Measurements from ENCODE around the gene CKAP4.

Gene CKAP4

DNA sequence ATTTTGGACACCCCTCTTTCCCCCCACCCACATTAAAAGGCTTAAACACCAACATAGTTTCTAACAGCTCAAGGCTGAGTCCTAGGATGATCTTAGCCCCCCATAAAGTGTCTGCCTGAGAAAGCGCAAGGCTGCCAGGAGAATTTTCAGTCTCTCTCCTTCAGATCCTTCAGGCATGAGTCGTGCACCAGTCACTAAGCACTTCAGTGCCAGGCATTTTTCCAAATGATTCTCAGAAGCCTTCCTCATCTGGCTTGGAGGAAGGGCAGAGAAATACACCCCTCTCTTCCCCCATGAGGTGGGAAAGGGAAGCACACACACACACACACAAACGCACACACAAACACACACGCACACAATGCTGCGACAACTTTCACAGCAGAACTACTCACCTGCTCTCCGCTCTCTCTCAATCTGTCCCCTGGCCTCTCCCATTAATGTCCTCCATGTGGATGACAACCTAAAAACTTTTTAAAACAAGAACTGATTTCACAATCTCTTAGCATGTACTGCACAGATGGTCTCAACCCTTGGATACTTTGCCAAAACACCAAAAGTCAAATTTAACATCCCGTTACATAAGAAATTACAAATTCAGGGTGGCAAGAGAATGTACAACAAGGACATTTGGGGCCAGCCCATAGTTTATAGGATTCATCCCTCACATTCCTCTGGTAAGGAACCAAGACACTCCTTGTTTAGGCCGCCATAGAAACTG, 49.8 kb downstream of the CKAP4 start:
- DNase-seq (ENCODE audit: low spot score): no peak

DNA sequence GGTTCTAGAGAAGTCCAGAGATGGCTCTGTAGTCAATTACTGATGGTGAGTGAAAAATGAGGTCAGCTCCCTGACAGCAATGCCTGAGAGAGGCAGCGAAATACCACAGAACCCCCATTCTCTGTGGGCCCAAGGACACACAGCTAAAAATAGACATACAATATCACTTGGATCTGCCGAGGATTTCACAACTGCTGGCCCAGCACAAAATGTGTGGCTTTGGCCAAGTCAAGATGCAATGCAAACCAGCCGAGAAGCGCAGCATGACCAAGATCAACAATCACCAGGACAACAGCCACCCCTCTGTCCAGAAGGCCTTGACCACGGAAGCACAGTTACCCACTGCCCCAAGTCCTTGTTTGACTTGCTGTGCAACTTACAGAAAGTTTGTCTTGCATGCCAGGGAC, 52.2 kb downstream of the CKAP4 start:
- DNase-seq (ENCODE audit: low spot score): peak; percentile 10

DNA sequence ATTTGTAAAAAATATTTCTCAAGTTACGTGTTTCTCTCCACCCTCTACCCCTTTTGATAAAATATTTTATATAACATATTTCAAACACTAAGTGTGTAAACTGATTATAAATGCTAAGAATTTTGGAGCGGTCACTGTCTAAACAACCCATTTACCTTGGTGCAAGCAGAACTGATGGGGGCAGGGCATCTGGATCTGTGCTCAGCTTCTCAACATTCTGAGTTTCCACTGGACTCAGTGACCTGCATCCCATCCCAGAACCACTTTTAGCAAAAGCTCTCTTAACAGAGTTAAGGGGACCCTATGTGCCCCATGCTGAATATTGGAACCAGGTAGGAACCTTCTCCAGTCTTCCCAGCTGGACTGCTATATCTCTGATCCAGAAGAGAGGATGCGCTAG, 53.5 kb downstream of the CKAP4 start:
- DNase-seq (ENCODE audit: low spot score): no peak

DNA sequence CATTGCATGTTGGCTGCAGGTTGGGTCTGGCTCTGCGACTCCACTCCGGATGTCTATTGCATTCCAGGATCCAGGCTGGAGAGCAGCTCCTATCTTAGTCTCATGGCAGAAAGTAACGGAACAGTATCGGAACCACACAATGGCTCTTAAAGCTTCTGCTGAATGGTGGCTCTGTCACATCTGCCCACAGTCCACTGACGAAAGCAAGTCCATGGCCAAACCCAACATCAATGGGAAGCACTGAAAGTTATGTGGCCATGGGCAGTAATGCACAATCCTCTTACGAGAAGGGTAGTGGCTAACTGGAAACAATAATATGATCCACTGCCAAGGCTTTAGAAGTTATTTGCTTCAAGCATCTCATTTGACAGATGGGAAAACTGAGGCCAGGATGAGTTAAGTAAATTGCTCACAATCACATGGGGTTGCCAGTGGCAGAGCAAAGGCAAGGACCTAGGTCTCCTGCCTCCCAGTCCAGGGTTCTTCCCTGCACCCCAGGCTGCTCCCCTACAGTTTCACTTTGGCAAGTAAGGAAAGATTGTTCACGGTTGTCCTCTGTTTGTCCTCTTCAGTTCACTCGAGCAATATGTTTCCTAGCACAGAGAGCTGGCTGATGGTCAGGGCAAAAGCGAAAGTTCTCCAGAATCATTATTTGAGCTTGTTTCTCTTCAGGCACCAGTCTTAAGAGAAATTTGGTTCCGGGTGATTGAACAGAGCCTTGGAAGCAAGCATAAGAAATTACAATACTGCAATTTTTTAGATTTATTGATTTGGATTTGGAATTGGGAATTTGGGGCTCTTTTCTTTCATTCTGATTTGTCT, 54.2 kb downstream of the CKAP4 start:
- no peak for DNase-seq (ENCODE audit: low spot score)

DNA sequence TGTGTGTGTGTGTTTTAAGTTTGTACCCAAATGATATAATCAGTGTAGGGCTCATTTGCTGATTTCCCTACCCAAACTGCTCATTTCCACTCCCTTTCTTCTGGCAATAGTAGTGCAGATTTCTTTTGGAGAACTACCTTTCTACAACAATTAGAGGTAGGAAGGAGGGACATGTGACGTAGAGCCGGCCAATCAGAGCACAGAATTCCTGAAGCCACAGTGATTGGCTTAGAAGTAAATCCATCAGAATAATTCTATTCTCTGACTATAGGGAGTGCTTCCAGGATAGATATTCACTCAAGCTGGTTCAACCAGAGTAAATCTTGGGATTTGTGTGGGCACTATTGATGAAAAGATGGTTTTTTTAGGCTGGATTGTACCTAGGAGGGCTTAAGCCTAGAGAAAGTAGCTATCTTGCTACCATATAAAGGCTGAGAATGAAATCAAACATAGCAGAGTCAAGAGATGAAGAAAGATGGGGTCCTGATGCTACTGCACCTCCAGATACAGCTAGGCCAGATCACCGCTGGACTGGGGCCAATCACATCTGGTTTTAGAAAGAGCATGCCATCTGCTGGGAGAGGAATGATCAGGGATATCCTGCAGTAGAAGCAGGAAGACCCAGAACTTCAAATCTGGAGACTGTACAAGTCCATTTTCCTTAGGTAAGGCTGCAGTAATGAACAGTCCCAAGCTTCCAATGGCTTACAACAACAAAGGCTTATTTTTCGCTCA, 55.0 kb downstream of the CKAP4 start:
- no peak for DNase-seq (ENCODE audit: low spot score)

DNA sequence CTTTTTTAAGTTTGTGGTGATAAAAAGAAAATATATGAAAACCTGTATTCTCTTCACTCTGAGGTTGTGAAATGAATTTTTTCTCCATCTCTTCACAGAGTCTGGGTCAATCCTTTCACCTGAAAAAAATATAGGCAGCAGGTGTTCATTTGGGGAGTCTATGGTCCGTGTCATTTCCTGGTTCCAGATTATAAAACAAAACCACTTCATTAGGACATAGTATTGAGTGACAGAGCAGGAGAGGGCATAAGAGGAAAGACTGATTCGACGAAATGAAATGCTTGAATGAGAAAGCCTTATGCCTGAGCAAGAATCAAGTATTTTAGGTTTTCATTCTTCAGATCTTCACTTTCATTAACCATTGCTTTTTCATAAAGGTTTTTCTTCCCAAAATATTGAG, 57.2 kb downstream of the CKAP4 start:
- no peak for DNase-seq (ENCODE audit: low spot score)

DNA sequence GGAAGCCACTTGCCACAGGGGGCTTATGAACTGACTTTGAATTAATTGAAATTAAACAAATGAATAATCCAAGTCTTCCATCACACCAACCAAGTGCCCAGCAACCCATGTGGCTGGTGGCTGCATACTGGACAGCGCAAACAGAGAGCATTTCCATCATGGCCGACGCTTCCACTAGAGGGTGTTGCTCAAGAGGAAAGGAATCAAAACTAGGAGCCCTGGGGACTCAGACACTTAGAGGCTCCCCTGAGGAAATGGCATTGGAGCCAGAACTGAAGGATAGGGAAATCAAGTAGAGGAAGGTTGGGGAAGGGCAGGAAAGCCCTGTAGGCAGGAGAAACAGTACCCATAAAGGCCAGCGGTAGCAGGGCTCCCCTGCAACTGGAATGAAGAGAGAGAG, 58.5 kb downstream of the CKAP4 start:
- no peak for DNase-seq (ENCODE audit: low spot score)

DNA sequence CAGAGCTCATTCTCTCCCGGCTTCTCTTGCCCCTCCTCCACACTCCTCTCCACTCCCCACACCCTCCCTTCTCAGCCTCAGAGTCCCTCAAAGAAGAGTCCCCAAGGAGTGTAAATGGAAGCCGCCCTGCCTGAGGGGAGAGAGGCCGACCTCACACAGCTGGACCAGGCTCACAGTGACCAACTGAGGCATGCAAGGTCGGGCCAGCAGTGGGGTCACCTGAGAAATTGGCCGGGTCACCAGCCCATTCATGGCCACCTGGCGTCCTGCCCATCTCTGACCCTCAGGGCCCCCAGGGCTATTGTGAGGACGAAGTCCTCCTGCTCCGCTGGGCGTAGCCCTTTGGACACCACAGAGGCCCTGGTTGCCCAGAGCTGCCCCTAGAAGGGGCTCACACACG, 59.6 kb downstream of the CKAP4 start:
- no peak for DNase-seq (ENCODE audit: low spot score)
